ENCODE results near the gene TMED8.

DNA sequence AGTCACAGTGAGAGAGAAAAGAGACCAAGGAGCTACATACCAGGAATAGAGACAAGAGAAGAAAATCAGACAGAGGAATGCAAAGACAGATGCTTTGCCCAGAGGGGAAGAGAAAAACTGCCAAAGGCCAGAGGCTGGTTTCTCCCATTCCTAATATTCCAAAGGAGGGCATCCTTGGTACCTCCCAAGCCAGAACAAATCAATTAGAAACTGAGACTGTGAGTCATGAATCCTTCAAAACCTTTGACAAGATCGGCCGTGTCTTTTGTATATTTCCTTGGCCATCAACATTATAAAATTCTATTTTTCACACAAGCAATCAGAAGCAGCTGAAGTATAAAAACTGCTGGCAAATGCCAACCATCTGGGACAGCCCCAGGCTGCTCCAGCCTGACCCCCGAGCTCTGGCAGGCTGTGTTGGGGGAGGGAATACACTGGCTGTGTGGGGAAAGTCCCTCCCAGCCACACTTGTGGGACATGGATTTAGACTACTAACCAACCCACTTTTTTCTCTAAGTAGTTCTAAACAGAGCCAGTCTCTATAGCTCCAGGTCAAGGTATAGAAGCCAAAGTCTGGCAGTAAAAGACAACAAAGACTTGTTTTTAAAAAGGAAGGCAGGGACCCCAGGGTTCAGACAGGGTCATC lies 69.9 kb downstream of the TMED8 start:
- TF ChIP-seq CTCF (IDR thresholded peaks at IDR 0.05) = no peak
- no peak for TF ChIP-seq ZFX (IDR thresholded peaks at IDR 0.05; ENCODE audit: borderline replicate concordance)
